ENCODE results near the gene TICRR. TPM values are rescaled to one million over a fixed set of nuclear protein-coding genes. Genes with fewer than 3 reads are reported as not detected.
"Not testable (repeated sequence)": the region's sequence is repeated elsewhere in the genome, so short reads cannot be mapped to it uniquely, and the experiment has no call there.

Gene TICRR
- total RNA-seq, 2 experiments from 2014 or later = 28.8 to 29.8 TPM

- H3K4me3 Mint-ChIP-seq; H3K4me1 Mint-ChIP-seq; DNase-seq; H3K27ac Mint-ChIP-seq; H3K36me3 Mint-ChIP-seq (ENCODE audit: low read depth); H3K9me3 Mint-ChIP-seq; POLR2A ChIA-PET: not testable (repeated sequence)
- peaks cover 16% of the 10 kb centered on the region for H3K27me3 Mint-ChIP-seq
- CTCF ChIA-PET = interaction anchor here (0.6 to 0.9 kb wide), 2 partner anchors 52 to 169 kb away, joined by 3 read pairs; no protein-coding TSS in a partner anchor
These were observed 26.1 kb upstream of the TICRR start for GRCh38 chr15:89549138-89549537.

- Mint-ChIP-seq H3K36me3 (ENCODE audit: low read depth) (no peaks in the 10 kb centered on the region), H3K27me3 (peaks cover 9% of the 10 kb centered on the region), H3K4me1 (no peaks in the 10 kb centered on the region), H3K4me3 (no peak overlapping the region), H3K27ac (no peak overlapping the region), H3K9me3 (no peaks in the 10 kb centered on the region)
- no peak for DNase-seq
- CTCF ChIA-PET = interaction anchor here (0.6 kb wide), 1 partner anchor 239 kb away, joined by 3 read pairs; no protein-coding TSS in a partner anchor
- POLR2A ChIA-PET = no interaction called here
These were observed 24.8 kb upstream of the TICRR start for GRCh38 chr15:89550427-89550826.

- H3K36me3 Mint-ChIP-seq (ENCODE audit: low read depth) = no peaks in the 10 kb centered on the region
- H3K4me1 Mint-ChIP-seq = no peaks in the 10 kb centered on the region
- POLR2A ChIA-PET = no interaction called here
- no peak overlapping the region for H3K27ac Mint-ChIP-seq
- H3K9me3 Mint-ChIP-seq = no peaks in the 10 kb centered on the region
- CTCF ChIA-PET = no interaction called here
- DNase-seq = no peak
- no peak overlapping the region for H3K4me3 Mint-ChIP-seq
- H3K27me3 Mint-ChIP-seq = peaks cover 2% of the 10 kb centered on the region
These were observed 23.7 kb upstream of the TICRR start for GRCh38 chr15:89551550-89551949.

- no peak overlapping the region for H3K27ac Mint-ChIP-seq
- ChIA-PET POLR2A (no interaction called here), CTCF (no interaction called here)
- H3K4me1 Mint-ChIP-seq = no peaks in the 10 kb centered on the region
- no peaks in the 10 kb centered on the region for H3K9me3 Mint-ChIP-seq
- no peaks in the 10 kb centered on the region for H3K36me3 Mint-ChIP-seq (ENCODE audit: low read depth)
- DNase-seq = no peak
- H3K4me3 Mint-ChIP-seq = no peak overlapping the region
- H3K27me3 Mint-ChIP-seq = peaks cover 9% of the 10 kb centered on the region
These were observed 21.6 kb upstream of the TICRR start for GRCh38 chr15:89553632-89554031.

- no peaks in the 10 kb centered on the region for H3K4me1 Mint-ChIP-seq
- no peak for DNase-seq
- H3K36me3 Mint-ChIP-seq (ENCODE audit: low read depth) = no peaks in the 10 kb centered on the region
- H3K4me3 Mint-ChIP-seq = no peak overlapping the region
- CTCF ChIA-PET = interaction anchor here (0.6 kb wide), 1 partner anchor 15 kb away, joined by 3 read pairs; no protein-coding TSS in a partner anchor
- no peak overlapping the region for H3K27ac Mint-ChIP-seq
- H3K27me3 Mint-ChIP-seq = peaks cover 9% of the 10 kb centered on the region
- POLR2A ChIA-PET = no interaction called here
- H3K9me3 Mint-ChIP-seq = no peaks in the 10 kb centered on the region
These were observed 21.0 kb upstream of the TICRR start for GRCh38 chr15:89554247-89554646.

DNA sequence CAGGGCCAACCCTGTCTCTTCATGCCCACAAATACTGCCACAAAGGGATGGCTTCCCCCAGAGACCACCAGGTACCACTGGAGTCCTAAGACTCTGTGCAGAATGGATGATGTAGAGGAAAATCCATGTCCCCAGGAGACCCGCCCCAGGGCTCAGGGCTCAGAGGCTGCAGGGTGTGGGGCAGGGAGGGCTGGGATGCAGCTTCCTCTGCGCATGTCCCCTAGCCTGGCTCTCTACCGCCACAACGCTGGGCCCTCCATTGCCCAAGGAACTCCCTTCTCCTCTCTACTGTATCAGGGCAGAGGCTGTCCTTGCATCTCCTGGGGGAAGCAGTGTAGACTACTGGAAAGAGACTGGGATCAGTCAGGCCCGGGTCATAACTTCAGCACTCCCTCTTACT is 19.5 kb upstream of the TICRR start:
- Mint-ChIP-seq H3K27me3 (peaks cover 12% of the 10 kb centered on the region), H3K36me3 (ENCODE audit: low read depth) (no peaks in the 10 kb centered on the region), H3K4me3 (no peak overlapping the region), H3K9me3 (no peaks in the 10 kb centered on the region), H3K4me1 (no peaks in the 10 kb centered on the region), H3K27ac (no peak overlapping the region)
- CTCF ChIA-PET = interaction anchor here (0.6 kb wide), 1 partner anchor 114 kb away, joined by 3 read pairs; no protein-coding TSS in a partner anchor
- POLR2A ChIA-PET = no interaction called here
- DNase-seq = no peak

DNA sequence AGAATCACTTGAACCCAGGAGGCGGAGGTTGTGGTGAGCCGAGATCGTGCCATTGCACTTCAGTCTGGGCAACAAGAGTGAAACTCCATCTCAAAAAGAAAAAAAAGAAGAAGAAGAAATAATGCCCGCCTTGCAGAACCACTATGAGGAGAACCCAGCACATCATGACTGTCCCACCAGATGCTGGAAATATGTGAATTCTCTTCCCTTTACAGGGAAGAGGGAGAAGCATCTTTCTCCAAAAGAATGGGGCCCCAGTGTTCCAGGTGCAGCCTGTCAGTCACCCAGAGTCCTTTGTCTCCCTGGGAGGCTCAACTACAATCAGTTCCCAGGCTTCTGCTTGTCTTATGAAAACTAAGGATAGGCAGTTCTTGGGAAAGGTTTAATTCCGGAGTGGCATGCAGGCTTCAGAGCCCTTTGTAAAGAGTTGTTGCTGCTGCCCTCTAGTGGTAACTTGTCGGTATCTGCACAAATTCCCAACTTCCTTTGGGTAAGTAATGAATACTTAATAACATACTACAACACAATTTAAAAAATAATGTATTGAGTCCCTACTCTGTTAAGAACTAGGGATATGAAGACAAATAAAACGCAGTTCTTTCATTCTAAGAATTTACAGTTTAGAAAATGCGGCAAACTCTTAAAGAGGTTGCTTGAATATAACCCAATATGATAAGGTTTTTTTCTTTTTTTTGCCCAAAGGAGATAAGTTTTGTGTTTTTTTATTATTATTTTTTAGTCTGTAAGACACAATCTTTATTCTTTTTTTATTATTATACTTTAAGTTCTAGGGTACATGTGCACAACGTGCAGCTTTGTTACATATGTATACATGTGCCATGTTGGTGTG is 18.6 kb upstream of the TICRR start:
- H3K9me3 Mint-ChIP-seq = no peaks in the 10 kb centered on the region

DNA sequence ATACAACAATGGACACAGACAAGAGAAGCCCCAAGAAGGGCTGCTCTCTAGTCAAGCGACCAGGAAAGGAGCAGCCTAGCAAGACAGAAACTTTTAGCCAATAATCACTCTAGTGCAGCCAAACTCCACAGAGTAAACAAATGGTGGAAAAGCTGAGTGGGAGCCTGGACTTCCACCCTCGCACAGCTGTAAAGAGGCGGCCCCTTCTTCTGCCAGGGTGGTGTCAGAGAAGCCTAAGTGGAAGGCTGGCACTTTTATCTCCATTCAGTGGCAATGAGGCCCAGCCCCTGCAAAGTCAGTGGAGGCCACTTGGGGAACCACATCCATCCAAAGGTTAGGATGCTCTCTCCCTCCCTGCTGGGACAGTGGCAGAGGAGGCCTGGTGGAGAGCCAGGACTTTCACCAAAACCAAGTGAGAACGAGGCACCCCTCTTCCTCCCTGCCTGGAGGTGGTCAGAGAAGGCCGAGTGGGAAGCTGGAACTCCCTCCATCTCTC is 15.5 kb upstream of the TICRR start:
- POLR2A ChIA-PET = no interaction called here
- no peak overlapping the region for H3K27ac Mint-ChIP-seq
- H3K4me1 Mint-ChIP-seq = no peaks in the 10 kb centered on the region
- H3K36me3 Mint-ChIP-seq (ENCODE audit: low read depth) = no peaks in the 10 kb centered on the region
- CTCF ChIA-PET = no interaction called here
- peaks cover 19% of the 10 kb centered on the region for H3K27me3 Mint-ChIP-seq
- no peak overlapping the region for H3K4me3 Mint-ChIP-seq
- H3K9me3 Mint-ChIP-seq = no peaks in the 10 kb centered on the region
- no peak for DNase-seq

More for the DNA sequence above, 18.6 kb upstream of the TICRR start:
- ChIA-PET POLR2A (no interaction called here), CTCF (no interaction called here)
- Mint-ChIP-seq H3K36me3 (ENCODE audit: low read depth) (no peaks in the 10 kb centered on the region), H3K4me1 (no peaks in the 10 kb centered on the region), H3K27ac (no peak overlapping the region), H3K27me3 (peaks cover 12% of the 10 kb centered on the region), H3K4me3 (no peak overlapping the region)
- DNase-seq = peak; percentile 53

DNA sequence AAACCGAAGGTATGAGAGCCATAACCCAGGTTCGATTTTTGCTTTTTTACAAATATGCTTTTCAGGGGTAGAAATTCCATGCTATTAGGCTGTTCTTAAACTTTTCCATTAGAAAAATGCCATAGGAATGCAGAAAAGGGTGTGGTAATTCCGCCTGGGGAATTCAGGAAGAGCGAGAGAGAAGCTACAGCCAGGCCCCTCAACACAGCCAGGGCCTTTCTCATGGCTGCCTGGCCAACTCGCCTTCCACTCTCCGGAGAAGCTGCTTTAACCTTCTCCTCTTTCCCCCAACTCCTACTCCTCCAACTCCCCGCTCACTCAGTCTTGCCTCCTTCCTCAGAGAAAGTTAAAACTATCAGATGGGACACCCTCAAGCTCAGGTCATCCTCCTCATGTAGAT is 9.1 kb upstream of the TICRR start:
- Mint-ChIP-seq H3K27me3 (peaks cover 32% of the 10 kb centered on the region), H3K9me3 (no peaks in the 10 kb centered on the region), H3K36me3 (ENCODE audit: low read depth) (no peaks in the 10 kb centered on the region), H3K27ac (no peak overlapping the region), H3K4me3 (no peak overlapping the region), H3K4me1 (no peaks in the 10 kb centered on the region)
- ChIA-PET POLR2A (no interaction called here), CTCF (no interaction called here)
- no peak for DNase-seq

DNA sequence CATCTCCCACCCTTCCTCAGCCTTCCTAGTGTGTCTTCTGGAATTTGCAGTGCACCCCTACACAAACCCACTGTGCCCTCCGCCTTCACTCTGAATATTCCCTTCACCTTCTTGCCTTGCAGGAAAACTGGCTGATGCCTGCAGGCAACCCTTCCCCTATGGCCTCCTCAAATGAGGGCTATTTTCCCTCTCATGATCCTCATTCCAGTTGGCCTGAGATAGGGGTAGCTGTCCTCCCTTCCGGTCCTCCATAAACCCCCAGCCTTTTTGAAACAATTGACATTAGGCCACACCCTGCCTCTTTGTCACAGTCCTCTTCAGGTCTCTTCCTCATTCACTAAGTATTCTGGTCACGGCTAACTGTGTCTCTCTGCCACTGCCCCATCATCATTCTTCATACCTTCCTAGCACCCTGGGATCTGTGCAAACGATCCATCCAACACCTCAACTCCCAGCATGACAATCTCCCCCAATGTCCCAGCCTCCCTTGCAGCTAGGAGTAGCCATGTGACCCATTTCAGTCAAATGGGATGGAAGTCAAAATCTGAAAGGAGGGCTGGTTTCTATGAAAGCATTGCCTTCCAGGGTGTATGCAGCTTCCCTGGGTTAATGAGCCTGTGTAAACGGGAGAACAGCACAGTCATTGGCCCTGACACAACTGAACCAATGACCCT is 8.5 kb upstream of the TICRR start:
- Mint-ChIP-seq H3K9me3 (no peaks in the 10 kb centered on the region), H3K27ac (no peak overlapping the region), H3K36me3 (ENCODE audit: low read depth) (no peaks in the 10 kb centered on the region), H3K27me3 (peaks cover 32% of the 10 kb centered on the region), H3K4me3 (no peak overlapping the region), H3K4me1 (no peaks in the 10 kb centered on the region)
- DNase-seq = no peak
- POLR2A ChIA-PET = no interaction called here
- CTCF ChIA-PET = interaction anchor here (0.6 kb wide), 1 partner anchor 523 kb away, joined by 3 read pairs; no protein-coding TSS in a partner anchor

DNA sequence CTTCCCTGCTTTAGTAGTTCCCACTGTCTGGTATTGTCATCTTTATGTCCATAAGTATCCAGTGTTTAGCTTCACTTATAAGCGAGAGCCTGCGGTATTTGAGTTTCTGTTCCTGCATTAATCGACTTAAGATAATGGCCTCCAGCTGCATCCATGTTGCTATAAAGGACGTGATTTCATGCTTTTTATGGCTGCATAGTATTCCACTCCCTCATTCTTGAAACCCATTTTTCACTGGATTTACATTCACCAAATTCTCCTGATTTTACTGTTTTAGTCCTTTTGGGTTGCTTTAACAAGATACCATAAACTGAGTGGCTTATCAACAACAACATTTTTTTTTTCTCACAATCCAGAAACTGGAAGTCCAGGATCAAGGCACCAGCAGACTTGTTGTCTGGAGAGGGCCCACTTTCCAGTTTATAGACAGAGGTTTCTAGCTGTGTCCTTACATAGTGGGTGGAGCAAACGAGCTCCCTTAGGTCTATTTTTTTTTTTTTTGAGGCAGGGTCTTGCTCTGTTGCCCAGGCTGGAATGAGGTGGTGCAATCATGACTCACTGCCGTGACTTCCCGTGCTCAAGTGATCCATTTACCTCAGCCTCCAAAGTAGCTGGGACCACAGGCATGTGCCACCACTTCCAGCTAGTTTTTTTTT is 6.1 kb upstream of the TICRR start:
- ChIA-PET CTCF (interaction anchor here (0.6 to 1.4 kb wide), 3 partner anchors 10 to 211 kb away, joined by 3 read pairs; no protein-coding TSS in a partner anchor), POLR2A (interaction anchor here (0.6 kb wide), 2 partner anchors 59 to 183 kb away, joined by 3 to 4 read pairs; no protein-coding TSS in a partner anchor)
- no peak for DNase-seq
- H3K36me3 Mint-ChIP-seq (ENCODE audit: low read depth) = no peaks in the 10 kb centered on the region
- no peaks in the 10 kb centered on the region for H3K9me3 Mint-ChIP-seq
- H3K4me3 Mint-ChIP-seq = no peak overlapping the region
- H3K4me1 Mint-ChIP-seq = peaks cover 2% of the 10 kb centered on the region
- H3K27ac Mint-ChIP-seq = no peak overlapping the region
- peaks cover 33% of the 10 kb centered on the region for H3K27me3 Mint-ChIP-seq

- CTCF ChIA-PET = interaction anchor here (0.9 kb wide), 1 partner anchor 45 kb away, joined by 3 read pairs; no protein-coding TSS in a partner anchor
- Mint-ChIP-seq H3K36me3 (ENCODE audit: low read depth) (peaks cover 31% of the 10 kb centered on the region), H3K9me3 (no peaks in the 10 kb centered on the region), H3K27ac (peak overlapping the region; percentile 79), H3K4me1 (peaks cover 35% of the 10 kb centered on the region), H3K27me3 (peaks cover 8% of the 10 kb centered on the region), H3K4me3 (peak overlapping the region; percentile 85)
- DNase-seq = peak; percentile 17
- POLR2A ChIA-PET = no interaction called here
These were observed 567 bp downstream of the TICRR start for GRCh38 chr15:89575656-89576416.
